ENCODE measurements around the gene TOE1. TPM values are rescaled to one million over a fixed set of nuclear protein-coding genes. Genes with fewer than 3 reads are reported as not detected.

TOE1 gene
- polyA plus RNA-seq, 1 donor from 2014 or later = 16.8 TPM

GRCh38 chr1:45386219-45386618 lies 46.2 kb downstream of the TOE1 start:
- no peaks in the 10 kb centered on the region for H3F3A ChIP-seq (ENCODE audit: insufficient read depth, low read length, poor library complexity, severe bottlenecking)
- no peaks in the 10 kb centered on the region for H3K79me2 ChIP-seq (replicated peaks; ENCODE audit: insufficient read depth, low read length)
- no peak overlapping the region for H2AFZ ChIP-seq (ENCODE audit: low read depth, low read length)
- H3K4me2 ChIP-seq (ENCODE audit: low read length) = no peak overlapping the region
- H3K9me2 ChIP-seq (ENCODE audit: insufficient read depth, low read length) = no peaks in the 10 kb centered on the region
- no peak overlapping the region for H3K27ac ChIP-seq (ENCODE audit: low read length)
- no peaks in the 10 kb centered on the region for H3K9me3 ChIP-seq (ENCODE audit: low read length)
- H3K4me3 ChIP-seq (ENCODE audit: low read length) = no peak overlapping the region
- no peaks in the 10 kb centered on the region for H3K27me3 ChIP-seq (ENCODE audit: insufficient read depth, low read depth, low read length)
- no peaks in the 10 kb centered on the region for H3K36me3 ChIP-seq (ENCODE audit: insufficient read depth, low read length)
- H4K20me1 ChIP-seq (ENCODE audit: insufficient read depth) = no peaks in the 10 kb centered on the region
- H3K9ac ChIP-seq (ENCODE audit: low read length) = no peak overlapping the region
- no peak for TF ChIP-seq TAF1 (IDR thresholded peaks at IDR 0.05; ENCODE audit: low read depth)
- TF ChIP-seq EP300 (conservative IDR thresholded peaks at IDR 0.05; ENCODE audit: poor library complexity, severe bottlenecking) = no peak
- TF ChIP-seq RAD21 (conservative IDR thresholded peaks at IDR 0.05) = no peak
- TF ChIP-seq POLR2AphosphoS5 (IDR thresholded peaks at IDR 0.05) = no peak
- no peak for TF ChIP-seq CTCF (IDR thresholded peaks at IDR 0.05; ENCODE audit: poor library complexity, severe bottlenecking)
- TF ChIP-seq MXI1 (conservative IDR thresholded peaks at IDR 0.05; ENCODE audit: poor library complexity, severe bottlenecking) = no peak
- no peak for TF ChIP-seq SMC3 (conservative IDR thresholded peaks at IDR 0.05; ENCODE audit: poor library complexity)
- no peak for TF ChIP-seq REST (IDR thresholded peaks at IDR 0.05; ENCODE audit: borderline replicate concordance)
- no peak for TF ChIP-seq EZH2 (IDR thresholded peaks at IDR 0.05; ENCODE audit: borderline replicate concordance, insufficient read depth, low read length, poor library complexity, severe bottlenecking)

Other genes starting within 250 kb of the TOE1 start
- 27.2 and 30.5 TPM in 2 replicates for gene ZSWIM5, start 133.6 kb upstream of the TOE1 start, polyA plus RNA-seq
- 0.18 TPM in 1 of 2 replicates, not detected in the other for gene HPDL, start 13.3 kb upstream of the TOE1 start, polyA plus RNA-seq
- gene MUTYH, start 270 bp downstream of the TOE1 start, polyA plus RNA-seq = 59.8 and 71.6 TPM in 2 replicates
- gene TESK2, start 151.0 kb downstream of the TOE1 start, polyA plus RNA-seq = 0.50 and 0.51 TPM in 2 replicates
- gene CCDC163, start 159.9 kb downstream of the TOE1 start, polyA plus RNA-seq = 3.5 and 4.9 TPM in 2 replicates
- gene MMACHC, start 160.1 kb downstream of the TOE1 start, polyA plus RNA-seq = 0.90 and 1.4 TPM in 2 replicates
- gene PRDX1, start 181.7 kb downstream of the TOE1 start, polyA plus RNA-seq = 239 and 304 TPM in 2 replicates
- 149 and 170 TPM in 2 replicates for gene AKR1A1, start 210.7 kb downstream of the TOE1 start, polyA plus RNA-seq
- gene NASP, start 243.9 kb downstream of the TOE1 start, polyA plus RNA-seq = 177 and 179 TPM in 2 replicates

All from neural cell (in vitro differentiated cells).